GM19463 (cell line): ENCODE results near the gene SPIC.

Experiments
- ATAC-seq: cut with Tn5 transposase; IDR thresholded peaks from one replicate; pipeline ENCODE4 v1.9.1; 2021; ENCODE audit warnings: mild to moderate bottlenecking, moderate library complexity; ENCODE audit not compliant: unreplicated experiment

SPIC gene

GRCh38 chr12:101527682-101528081 lies 52.5 kb downstream of the SPIC start:
- ATAC-seq: no peak

DNA sequence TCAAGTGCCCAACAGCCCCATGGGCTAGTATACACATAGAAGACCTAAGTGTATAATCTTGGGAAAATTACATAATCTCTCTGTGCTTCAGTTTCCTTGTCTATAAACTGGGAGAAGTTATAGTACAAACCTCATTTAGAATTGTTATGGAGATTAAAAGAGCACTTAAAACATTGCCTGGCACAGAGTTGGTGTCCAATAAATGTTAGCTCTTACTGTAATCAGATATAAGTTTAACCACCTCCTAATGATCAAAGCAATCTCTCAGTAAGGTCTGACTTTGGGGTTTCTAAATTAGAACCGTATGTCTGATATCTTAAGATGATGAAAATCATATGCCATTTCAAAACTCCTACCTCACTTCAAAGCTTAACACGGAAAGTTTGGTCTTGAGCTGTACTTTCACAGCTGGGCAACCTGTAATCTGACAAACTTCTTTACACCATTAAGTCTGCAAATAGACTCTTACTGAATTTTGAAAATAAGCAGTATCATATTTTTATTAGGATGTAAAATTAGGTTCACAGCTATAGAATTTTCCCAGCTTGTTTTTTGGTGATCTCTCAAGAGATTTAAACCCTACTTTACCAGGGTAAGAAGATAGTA lies 61.0 kb downstream of the SPIC start:
- no peak for ATAC-seq
